GM21717 (cell line): Measurements from ENCODE around the gene NDE1.
A peak's percentile ranks its signal among the peaks of the same experiment; 100 is the strongest.
"Not testable (repeated sequence)": the region's sequence is repeated elsewhere in the genome, so short reads cannot be mapped to it uniquely, and the experiment has no call there.

Experiments
- ATAC-seq: cut with Tn5 transposase; IDR thresholded peaks from one replicate; pipeline ENCODE4 v1.9.1; 2021; ENCODE audit warnings: mild to moderate bottlenecking, moderate library complexity; ENCODE audit not compliant: unreplicated experiment

The NDE1 gene

GRCh38 chr16:15620611-15621195, 29.3 kb upstream of the NDE1 start:
- no peak for ATAC-seq

DNA sequence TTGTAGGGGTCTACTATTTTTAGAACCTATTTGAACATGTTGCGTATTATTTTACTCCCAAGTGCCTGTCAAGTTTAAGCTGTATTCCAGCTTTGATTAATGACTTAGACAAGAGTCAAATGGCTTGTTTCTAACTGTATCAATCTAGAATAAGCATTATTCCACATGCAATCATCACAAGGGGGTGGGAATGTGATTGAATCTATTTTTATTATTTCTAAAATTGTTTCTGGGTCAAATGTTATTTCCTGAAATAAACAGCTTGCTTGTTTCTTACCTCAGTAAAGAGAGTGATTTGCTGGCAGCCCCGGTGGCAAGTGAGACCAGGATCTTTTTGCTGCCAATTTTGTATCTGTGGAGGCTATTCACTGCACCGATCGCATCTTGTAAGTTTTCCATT, 28.6 kb upstream of the NDE1 start:
- no peak for ATAC-seq

DNA sequence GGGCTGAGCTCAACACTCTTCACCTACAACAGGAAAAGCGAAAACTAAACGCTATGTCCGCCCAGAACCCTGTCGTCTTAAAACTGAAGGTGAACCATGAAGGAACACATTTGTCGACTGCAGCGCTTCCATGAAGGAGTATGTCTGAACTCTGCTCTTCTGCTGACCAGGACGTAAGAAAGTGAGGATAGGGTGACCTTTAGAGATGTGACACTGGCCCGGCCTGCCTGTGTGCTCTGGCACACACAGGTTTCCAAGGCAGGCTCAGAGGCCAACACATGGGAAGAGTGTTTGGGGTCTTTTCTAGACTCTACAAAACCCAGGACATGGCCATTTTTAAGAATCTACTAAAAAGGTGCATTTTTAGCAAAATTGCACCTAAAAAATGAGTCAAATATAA, 28.2 kb upstream of the NDE1 start:
- ATAC-seq: no peak

DNA sequence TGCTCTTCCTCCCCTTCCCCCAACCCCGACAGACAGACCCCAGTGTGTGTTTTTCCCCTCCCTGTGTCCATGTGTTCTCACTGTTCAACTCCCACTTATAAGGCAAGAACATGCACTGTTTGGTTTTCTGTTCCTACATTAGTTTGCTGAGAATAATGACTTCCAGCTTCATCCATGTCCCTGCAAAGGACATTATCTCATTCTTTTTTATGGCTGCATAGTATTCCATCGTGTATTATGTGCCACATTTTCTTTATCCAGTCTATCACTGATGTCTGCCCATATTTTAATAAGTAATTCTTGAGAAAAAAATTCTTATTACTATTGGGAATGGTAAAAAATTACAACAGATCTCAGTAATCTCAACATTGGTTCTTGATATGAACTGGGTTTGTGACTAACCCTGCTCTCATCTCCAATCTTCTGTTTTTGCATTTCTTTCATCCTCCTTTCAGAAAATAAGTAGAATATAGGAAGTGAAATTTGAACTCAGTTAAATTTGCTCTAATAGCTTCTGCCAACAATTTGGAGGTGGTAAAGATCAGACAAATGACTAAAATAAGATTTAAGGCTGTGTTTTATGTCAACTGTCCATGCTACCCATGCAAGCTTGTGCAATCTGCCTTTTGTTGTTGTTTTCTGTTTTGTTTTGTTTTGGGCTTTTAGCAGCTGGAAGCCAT, 18.2 kb upstream of the NDE1 start:
- ATAC-seq: no peak

GRCh38 chr16:15635926-15636325, 14.1 kb upstream of the NDE1 start:
- no peak for ATAC-seq

GRCh38 chr16:15636392-15636873, 13.6 kb upstream of the NDE1 start:
- ATAC-seq: no peak

DNA sequence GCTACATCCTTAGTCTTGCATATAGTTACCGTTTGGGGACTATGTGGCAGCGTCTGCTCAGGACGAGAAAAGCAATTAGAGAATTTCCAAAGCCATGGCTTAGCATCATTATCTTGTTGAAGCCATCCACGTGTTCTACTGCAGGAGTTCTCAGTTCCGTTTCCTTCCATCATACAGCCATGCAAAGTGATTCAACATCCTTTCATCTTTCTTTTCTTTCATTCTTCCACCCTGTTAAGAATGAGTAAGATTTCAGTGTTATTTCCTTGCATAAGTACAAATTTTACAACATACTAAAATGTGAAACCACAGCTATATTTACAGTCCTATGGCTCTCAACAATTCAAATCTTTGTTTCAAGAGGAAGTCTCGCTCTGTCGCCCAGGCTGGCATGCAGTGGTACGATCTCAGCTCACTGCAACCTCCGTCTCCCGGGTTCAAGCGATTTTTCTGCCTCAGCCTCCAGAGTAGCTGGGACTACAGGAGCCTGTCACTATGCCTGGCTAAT, 10.9 kb upstream of the NDE1 start:
- no peak for ATAC-seq

GRCh38 chr16:15640966-15641365, 9.1 kb upstream of the NDE1 start:
- no peak for ATAC-seq

- ATAC-seq: no peak
These were observed 8.1 kb upstream of the NDE1 start for GRCh38 chr16:15641753-15642556.

DNA sequence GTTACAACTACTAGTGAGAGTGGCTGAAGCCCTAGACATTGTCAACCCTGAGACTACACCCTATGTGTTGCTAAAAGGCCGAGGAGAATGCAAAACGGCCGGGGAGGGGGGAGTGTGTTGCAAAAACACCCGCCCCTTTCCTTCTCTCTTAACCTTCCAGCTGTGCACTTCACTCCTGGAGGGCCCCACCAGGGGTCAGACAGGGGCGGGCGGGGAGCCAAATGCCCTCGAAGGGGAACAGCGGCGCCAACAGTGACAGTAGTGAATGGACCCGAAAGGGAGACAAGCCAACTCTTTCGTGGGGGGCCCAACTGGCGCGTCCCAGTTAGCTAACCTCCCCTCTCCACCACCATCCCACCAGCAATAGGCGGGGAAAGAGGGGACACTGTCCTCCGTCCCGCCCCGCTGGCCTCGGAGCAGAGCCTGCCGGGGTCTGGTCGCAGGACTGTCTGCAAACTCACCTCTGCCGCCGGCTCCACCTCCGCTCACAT, 7.4 kb upstream of the NDE1 start:
- peak; percentile 45 for ATAC-seq

GRCh38 chr16:15643048-15643945, 6.7 kb upstream of the NDE1 start, which contains the start of gene MARF1:
TSS of gene MARF1 (minus strand) at chr16:15643154. CDS start at chr16:15639233, 3,921 bp downstream.
- ATAC-seq: peak; percentile 35

DNA sequence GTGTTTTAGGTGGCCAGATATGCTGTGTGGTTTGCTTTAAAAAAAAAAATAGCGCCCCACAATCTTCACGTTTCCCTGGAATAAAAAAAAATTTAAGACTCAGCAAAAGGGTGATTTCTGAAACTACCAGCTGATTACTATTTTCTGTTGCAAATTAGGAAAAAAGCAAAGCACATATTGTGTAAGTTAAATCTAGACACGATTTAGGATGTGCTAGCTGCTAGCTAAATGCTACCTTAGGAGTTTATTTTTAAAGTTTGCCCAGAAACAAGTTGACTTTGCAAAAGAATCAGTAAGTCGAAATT, 6.1 kb upstream of the NDE1 start:
- no peak for ATAC-seq

- ATAC-seq: no peak
These were observed 5.6 kb upstream of the NDE1 start for GRCh38 chr16:15644267-15644961.

GRCh38 chr16:15644962-15645465, 5.0 kb upstream of the NDE1 start:
- not testable (repeated sequence) for ATAC-seq

- ATAC-seq: not testable (repeated sequence)
These were observed 3.3 kb upstream of the NDE1 start for GRCh38 chr16:15646557-15647293.

- ATAC-seq: no peak
These were observed 2.6 kb upstream of the NDE1 start for GRCh38 chr16:15647294-15648014.

- ATAC-seq: no peak
These were observed 1.8 kb upstream of the NDE1 start for GRCh38 chr16:15648135-15648730.

GRCh38 chr16:15649311-15649710, 734 bp upstream of the NDE1 start:
- ATAC-seq: not testable (repeated sequence)
